Measurements from ENCODE around the gene S100A9. TPM values are rescaled to one million over a fixed set of nuclear protein-coding genes. Genes with fewer than 3 reads are reported as not detected.

Gene S100A9
- total and polyA plus RNA-seq, 2 experiments from 2014 or later: not detected

DNA sequence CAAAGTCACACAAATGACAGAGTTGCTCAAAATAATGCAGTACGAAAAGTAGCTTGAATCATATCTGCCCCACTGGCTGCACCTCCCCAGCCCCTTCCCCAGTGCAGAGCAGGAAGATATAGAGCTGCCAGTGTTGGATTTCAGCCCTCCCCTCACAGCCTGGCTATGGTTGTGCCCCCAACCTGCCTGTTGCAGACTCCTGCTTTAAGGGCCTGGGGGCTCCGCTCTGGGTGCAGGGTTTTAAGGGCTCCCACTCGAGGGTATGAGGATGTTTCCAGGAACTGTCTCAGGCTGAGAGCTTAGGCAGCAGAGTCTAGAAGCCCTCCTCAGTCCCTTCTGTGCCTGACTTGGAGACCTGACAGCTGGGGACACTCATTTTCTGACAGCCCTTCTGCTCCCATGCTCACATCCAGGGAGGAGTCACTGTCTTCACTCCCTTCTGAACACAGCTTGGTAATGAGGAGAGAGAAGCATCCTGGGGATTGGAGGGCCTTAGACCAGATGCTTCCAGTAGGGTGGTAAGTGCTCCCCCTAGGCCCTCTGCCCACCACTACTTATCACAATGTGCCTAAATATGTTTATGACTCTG lies 4.6 kb downstream of the S100A9 start:
- TF ChIP-seq POLR2AphosphoS5 (IDR thresholded peaks at IDR 0.05; ENCODE audit: low read depth): no peak
- TF ChIP-seq, protein P1, sequence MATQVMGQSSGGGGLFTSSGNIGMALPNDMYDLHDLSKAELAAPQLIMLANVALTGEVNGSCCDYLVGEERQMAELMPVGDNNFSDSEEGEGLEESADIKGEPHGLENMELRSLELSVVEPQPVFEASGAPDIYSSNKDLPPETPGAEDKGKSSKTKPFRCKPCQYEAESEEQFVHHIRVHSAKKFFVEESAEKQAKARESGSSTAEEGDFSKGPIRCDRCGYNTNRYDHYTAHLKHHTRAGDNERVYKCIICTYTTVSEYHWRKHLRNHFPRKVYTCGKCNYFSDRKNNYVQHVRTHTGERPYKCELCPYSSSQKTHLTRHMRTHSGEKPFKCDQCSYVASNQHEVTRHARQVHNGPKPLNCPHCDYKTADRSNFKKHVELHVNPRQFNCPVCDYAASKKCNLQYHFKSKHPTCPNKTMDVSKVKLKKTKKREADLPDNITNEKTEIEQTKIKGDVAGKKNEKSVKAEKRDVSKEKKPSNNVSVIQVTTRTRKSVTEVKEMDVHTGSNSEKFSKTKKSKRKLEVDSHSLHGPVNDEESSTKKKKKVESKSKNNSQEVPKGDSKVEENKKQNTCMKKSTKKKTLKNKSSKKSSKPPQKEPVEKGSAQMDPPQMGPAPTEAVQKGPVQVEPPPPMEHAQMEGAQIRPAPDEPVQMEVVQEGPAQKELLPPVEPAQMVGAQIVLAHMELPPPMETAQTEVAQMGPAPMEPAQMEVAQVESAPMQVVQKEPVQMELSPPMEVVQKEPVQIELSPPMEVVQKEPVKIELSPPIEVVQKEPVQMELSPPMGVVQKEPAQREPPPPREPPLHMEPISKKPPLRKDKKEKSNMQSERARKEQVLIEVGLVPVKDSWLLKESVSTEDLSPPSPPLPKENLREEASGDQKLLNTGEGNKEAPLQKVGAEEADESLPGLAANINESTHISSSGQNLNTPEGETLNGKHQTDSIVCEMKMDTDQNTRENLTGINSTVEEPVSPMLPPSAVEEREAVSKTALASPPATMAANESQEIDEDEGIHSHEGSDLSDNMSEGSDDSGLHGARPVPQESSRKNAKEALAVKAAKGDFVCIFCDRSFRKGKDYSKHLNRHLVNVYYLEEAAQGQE (IDR thresholded peaks at IDR 0.05; ENCODE audit: unreplicated experiment): no peak
- no peak for DNase-seq (ENCODE audit: low spot score)

DNA sequence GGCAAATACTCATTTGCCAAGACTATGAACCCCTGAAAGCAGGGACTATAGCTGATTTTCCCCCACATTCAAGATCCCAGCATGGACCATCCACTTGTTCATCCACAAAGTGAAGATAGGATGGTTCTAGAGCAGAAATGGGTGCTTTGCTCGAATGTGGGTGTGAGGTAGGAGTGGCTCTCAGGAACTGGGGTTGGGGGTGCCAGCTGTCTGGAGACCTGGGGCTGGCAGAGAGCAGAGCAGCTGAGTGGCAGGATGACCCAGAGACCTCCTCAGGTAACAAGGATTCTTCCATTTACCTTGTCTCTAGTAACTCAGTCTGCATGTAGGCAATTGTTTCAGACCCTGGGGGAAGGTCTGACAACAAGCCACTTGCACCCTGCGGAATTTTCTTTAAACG lies 6.0 kb downstream of the S100A9 start:
- Mint-ChIP-seq H3K27ac (no peak overlapping the region), H3K4me1 (no peaks in the 10 kb centered on the region), H3K9me3 (no peaks in the 10 kb centered on the region), H3K27me3 (ENCODE audit: insufficient read depth, low read depth, poor library complexity) (peaks cover 4% of the 10 kb centered on the region), H3K36me3 (ENCODE audit: low read depth) (no peaks in the 10 kb centered on the region), H3K4me3 (no peak overlapping the region)
- no peaks in the 10 kb centered on the region for H3K27me3 ChIP-seq (ENCODE audit: insufficient read depth)
- H3K4me2 ChIP-seq: no peak overlapping the region
- H2AFZ ChIP-seq: no peak overlapping the region
- no peaks in the 10 kb centered on the region for H3K4me1 ChIP-seq (ENCODE audit: insufficient read depth)
- H3F3A ChIP-seq (replicated peaks; ENCODE audit: low read depth): no peaks in the 10 kb centered on the region
- H3K79me2 ChIP-seq (replicated peaks; ENCODE audit: insufficient read depth): no peaks in the 10 kb centered on the region
- H3K4me3 ChIP-seq: no peak overlapping the region
- H3K9me2 ChIP-seq (ENCODE audit: insufficient read depth): no peaks in the 10 kb centered on the region; the same call in 1 of the 2 replicates
- no peak overlapping the region for H3K27ac ChIP-seq (ENCODE audit: low read depth)
- H4K20me1 ChIP-seq (replicated peaks; ENCODE audit: insufficient read depth): no peaks in the 10 kb centered on the region
- ATAC-seq (no peak), DNase-seq (ENCODE audit: low spot score) (no peak)
- H3K36me3 ChIP-seq (ENCODE audit: insufficient read depth): no peaks in the 10 kb centered on the region
- TF ChIP-seq, protein P2, sequence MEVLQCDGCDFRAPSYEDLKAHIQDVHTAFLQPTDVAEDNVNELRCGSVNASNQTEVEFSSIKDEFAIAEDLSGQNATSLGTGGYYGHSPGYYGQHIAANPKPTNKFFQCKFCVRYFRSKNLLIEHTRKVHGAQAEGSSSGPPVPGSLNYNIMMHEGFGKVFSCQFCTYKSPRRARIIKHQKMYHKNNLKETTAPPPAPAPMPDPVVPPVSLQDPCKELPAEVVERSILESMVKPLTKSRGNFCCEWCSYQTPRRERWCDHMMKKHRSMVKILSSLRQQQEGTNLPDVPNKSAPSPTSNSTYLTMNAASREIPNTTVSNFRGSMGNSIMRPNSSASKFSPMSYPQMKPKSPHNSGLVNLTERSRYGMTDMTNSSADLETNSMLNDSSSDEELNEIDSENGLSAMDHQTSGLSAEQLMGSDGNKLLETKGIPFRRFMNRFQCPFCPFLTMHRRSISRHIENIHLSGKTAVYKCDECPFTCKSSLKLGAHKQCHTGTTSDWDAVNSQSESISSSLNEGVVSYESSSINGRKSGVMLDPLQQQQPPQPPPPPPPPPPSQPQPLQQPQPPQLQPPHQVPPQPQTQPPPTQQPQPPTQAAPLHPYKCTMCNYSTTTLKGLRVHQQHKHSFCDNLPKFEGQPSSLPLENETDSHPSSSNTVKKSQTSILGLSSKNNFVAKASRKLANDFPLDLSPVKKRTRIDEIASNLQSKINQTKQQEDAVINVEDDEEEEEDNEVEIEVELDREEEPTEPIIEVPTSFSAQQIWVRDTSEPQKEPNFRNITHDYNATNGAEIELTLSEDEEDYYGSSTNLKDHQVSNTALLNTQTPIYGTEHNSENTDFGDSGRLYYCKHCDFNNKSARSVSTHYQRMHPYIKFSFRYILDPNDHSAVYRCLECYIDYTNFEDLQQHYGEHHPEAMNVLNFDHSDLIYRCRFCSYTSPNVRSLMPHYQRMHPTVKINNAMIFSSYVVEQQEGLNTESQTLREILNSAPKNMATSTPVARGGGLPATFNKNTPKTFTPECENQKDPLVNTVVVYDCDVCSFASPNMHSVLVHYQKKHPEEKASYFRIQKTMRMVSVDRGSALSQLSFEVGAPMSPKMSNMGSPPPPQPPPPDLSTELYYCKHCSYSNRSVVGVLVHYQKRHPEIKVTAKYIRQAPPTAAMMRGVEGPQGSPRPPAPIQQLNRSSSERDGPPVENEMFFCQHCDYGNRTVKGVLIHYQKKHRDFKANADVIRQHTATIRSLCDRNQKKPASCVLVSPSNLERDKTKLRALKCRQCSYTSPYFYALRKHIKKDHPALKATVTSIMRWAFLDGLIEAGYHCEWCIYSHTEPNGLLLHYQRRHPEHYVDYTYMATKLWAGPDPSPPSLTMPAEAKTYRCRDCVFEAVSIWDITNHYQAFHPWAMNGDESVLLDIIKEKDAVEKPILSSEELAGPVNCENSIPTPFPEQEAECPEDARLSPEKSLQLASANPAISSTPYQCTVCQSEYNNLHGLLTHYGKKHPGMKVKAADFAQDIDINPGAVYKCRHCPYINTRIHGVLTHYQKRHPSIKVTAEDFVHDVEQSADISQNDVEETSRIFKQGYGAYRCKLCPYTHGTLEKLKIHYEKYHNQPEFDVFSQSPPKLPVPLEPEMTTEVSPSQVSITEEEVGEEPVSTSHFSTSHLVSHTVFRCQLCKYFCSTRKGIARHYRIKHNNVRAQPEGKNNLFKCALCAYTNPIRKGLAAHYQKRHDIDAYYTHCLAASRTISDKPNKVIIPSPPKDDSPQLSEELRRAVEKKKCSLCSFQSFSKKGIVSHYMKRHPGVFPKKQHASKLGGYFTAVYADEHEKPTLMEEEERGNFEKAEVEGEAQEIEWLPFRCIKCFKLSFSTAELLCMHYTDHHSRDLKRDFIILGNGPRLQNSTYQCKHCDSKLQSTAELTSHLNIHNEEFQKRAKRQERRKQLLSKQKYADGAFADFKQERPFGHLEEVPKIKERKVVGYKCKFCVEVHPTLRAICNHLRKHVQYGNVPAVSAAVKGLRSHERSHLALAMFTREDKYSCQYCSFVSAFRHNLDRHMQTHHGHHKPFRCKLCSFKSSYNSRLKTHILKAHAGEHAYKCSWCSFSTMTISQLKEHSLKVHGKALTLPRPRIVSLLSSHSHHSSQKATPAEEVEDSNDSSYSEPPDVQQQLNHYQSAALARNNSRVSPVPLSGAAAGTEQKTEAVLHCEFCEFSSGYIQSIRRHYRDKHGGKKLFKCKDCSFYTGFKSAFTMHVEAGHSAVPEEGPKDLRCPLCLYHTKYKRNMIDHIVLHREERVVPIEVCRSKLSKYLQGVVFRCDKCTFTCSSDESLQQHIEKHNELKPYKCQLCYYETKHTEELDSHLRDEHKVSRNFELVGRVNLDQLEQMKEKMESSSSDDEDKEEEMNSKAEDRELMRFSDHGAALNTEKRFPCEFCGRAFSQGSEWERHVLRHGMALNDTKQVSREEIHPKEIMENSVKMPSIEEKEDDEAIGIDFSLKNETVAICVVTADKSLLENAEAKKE (CRISPR knock-in tag; IDR thresholded peaks at IDR 0.05): no peak
- TF ChIP-seq, protein P3, sequence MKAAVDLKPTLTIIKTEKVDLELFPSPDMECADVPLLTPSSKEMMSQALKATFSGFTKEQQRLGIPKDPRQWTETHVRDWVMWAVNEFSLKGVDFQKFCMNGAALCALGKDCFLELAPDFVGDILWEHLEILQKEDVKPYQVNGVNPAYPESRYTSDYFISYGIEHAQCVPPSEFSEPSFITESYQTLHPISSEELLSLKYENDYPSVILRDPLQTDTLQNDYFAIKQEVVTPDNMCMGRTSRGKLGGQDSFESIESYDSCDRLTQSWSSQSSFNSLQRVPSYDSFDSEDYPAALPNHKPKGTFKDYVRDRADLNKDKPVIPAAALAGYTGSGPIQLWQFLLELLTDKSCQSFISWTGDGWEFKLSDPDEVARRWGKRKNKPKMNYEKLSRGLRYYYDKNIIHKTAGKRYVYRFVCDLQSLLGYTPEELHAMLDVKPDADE (IDR thresholded peaks at IDR 0.05): no peak
- TF ChIP-seq EZH2phosphoT487 (IDR thresholded peaks at IDR 0.05; ENCODE audit: unreplicated experiment) (no peak), CREB1 (CRISPR knock-in tag; IDR thresholded peaks at IDR 0.05; ENCODE audit: low read depth) (no peak), JUNB (IDR thresholded peaks at IDR 0.05; ENCODE audit: unreplicated experiment) (no peak), POLR2AphosphoS5 (IDR thresholded peaks at IDR 0.05; ENCODE audit: low read depth) (no peak), EZH2 (IDR thresholded peaks at IDR 0.05; ENCODE audit: low read depth, unreplicated experiment) (no peak)

More for the DNA sequence above, 4.6 kb downstream of the S100A9 start:
- Mint-ChIP-seq H3K9me3 (no peaks in the 10 kb centered on the region), H3K4me1 (peaks cover 6% of the 10 kb centered on the region; the same call in 1 of the 3 replicates), H3K27me3 (ENCODE audit: insufficient read depth, low read depth, poor library complexity) (peaks cover 5% of the 10 kb centered on the region), H3K36me3 (ENCODE audit: low read depth) (no peaks in the 10 kb centered on the region), H3K27ac (no peak overlapping the region), H3K4me3 (no peak overlapping the region)
- Histone ChIP-seq H2AFZ (no peak overlapping the region), H3K4me2 (no peak overlapping the region), H3K36me3 (ENCODE audit: insufficient read depth) (no peaks in the 10 kb centered on the region), H3K27ac (ENCODE audit: low read depth) (no peak overlapping the region), H3K9me2 (ENCODE audit: insufficient read depth) (no peaks in the 10 kb centered on the region; the same call in 1 of the 2 replicates), H4K20me1 (replicated peaks; ENCODE audit: insufficient read depth) (no peaks in the 10 kb centered on the region), H3K4me1 (ENCODE audit: insufficient read depth) (no peaks in the 10 kb centered on the region), H3F3A (replicated peaks; ENCODE audit: low read depth) (no peaks in the 10 kb centered on the region), H3K79me2 (replicated peaks; ENCODE audit: insufficient read depth) (no peaks in the 10 kb centered on the region), H3K27me3 (ENCODE audit: insufficient read depth) (no peaks in the 10 kb centered on the region), H3K4me3 (no peak overlapping the region)
- no peak for ATAC-seq
